Measurements from ENCODE around the gene HEY2.
"Not testable (repeated sequence)": the region's sequence is repeated elsewhere in the genome, so short reads cannot be mapped to it uniquely, and the experiment has no call there.

Gene HEY2

DNA sequence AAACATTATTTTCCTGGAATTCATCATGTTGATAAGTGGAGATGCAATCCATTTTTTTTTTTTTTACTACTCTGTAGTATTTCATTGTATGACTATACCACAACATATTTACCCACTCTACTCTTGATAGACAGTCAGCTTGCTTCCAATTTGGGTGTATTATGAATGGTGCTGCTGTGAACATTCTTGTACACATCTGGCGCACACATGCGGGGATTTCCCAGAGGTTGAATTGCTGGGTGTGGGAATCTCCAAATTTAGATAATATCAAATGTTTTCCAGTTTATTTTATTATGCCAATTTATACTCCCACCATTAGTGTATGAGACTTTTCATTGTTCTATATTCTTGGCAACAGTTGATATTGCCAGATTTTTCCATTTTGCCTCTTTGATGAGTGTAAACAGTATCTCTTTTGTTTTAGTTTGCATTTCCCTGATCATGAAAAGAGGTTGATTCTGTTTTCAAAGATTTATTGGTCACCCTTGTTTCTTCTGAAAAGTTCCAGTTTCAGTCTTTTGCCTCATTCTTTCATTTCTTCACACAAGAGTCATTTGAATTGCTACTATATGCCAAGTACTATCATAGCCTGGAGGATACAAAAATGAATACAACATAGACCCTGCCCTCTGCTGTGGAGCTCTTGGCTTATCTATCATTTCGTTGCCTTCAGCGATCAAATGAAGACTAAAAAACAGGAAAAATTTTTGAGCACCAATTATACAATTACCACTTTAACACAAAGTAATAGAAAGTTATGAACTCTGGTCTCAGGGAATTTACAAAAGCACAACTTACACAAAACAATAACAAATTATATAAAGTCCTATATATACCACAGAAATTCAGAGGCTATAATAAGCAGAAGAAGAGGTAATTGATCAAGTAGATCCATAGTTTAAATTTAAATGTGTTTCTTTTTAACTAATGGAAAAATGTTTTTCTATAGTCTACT, 24.2 kb downstream of the HEY2 start:
- DNase-seq = no peak

DNA sequence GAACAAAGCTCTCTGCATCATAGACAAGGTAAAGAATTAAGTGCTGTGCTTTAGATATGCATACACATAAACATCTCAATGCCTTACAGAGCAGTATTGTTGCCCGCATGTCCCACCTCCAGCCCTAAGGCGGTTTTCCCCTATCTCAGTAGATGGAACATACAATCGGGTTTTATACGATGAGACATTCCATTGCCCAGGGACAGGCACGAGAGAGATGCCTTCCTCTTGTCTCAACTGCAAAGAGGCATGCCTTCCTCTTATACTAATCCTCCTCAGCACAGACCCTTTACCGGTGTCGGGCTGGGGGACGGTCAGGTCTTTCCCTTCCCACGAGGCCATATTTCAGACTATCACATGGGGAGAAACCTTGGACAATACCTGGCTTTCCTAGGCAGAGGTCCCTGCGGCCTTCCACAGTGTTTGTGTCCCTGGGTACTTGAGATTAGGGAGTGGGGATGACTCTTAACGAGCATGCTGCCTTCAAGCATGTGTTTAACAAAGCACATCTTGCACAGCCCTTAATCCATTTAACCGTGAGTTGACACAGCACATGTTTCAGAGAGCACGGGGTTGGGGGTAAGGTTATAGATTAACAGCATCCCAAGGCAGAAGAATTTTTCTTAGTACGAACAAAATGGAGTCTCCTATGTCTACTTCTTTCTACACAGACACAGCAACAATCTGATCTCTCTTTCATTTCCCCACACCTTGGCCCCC, 26.8 kb downstream of the HEY2 start:
- DNase-seq = not testable (repeated sequence)

DNA sequence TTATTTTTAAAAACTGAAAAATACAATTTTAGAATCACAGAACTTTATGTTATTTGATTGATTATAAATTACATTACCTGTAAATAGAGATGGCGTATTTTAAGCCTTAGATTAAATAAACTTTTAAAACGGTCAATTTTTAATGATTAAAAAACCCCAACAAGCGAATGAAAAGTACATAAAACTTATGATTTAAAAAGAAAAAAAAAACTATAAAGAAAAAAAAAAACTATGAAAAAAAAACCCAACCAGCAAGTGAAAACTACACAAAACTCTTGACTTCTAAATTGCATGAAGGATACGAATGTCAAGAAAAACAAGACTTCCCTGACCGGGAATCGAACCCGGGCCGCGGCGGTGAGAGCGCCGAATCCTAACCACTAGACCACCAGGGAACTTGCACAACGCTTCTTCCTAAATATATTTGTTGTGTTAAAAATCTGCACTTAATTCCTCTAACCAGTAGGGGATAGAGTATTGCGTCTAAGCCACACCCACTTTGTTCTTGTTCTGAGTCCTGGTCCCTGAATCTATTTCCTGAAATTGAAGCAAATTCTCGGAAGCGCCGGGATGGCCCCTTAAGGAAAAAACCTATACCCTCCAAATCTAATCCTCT, 30.6 kb downstream of the HEY2 start:
- DNase-seq = no peak

DNA sequence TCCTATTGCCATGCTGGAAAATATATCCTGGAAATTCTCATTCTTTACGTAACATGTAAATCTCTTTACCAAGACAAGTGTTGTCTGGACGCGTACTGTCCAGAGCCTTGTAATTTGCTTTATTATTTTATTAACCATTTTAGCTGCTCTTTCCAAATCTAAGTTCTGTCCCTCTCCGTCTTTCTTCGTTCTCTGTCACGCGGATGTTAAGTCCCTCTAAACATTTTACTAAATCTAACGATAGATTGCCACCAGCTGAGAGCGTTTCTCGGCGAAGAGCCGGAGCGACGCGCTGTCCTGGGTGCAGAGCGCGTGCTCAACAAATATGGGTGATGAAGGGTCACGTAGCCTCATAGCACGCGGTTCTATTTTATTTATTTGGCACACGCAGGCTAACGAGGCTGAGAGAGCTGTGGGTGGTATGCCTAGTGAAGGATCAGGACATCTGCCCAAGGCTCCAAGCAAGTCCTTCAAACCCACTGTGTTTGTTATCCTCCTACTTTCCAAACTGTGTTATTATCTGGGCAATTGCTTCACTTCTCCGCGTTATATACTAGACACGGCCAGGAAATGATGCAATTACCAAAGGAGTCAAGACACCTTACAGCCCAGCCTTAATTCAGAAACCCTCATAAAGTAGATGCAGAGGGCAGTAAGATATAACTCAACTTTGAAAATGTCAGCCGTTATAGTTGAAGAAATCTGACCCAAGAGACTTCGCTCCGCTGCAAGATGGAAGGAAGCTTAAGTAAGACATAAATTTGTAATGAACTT, 31.3 kb downstream of the HEY2 start:
- no peak for DNase-seq

DNA sequence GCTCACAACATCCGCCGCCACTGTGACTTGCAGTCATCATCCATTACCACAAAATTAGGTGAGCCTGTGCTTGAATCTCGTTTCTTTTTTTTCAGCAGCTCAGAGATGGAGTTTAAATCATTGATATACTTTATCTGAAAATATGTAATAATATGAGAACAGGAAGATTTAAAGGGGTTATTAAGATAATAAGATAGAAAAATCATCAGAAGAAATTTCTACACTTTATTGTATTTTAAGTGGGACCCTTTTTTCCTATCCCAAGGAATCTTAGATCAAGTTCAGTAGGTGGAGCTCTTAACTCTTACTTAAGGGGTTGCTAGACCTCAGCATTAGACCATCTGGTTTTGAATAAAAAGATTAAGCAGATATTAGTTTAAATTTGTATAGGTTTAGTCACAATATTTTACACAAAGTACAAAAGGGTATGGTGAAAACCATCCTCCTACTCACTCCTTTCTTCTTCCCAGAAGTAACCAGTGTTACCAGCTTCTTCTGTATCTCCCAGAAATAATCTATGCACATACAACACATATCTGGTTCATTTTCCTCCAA, 32.0 kb downstream of the HEY2 start:
- DNase-seq = no peak

DNA sequence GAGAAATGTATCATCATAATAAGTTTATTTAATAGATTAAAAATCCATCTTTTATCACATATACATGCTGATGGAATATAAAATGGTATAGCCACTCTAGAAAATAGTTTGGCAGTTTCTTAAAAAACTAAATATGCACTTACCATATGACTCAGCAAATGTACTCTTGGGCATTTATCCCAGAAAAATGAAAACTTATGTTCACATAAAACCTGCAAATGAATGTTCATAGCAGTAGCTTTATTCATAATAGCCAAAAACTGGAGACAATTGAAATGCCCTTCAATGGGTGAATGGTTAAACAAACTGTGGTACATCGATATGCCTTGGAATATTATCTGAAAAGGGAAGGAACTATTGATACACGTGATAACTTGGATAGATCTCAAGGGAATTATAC, 34.9 kb downstream of the HEY2 start:
- DNase-seq = no peak

DNA sequence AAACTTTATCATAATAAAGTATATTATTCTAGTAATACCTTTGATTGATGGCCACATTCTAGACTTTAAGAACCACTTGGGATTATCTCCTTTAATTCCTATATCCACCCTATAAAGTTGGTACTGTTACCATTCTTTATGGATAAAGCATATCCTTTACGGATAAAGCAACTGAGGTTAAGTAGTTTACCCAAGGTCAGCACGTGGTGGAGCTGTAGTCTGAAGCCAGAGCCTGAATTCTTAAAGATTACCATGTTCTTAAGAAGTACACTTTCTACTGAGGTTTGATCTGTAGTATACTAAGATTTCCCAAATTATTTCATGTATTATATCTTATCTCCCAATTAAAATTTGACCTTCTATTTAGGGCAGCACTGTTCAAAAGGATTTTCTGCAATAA, 38.4 kb downstream of the HEY2 start:
- DNase-seq = no peak

DNA sequence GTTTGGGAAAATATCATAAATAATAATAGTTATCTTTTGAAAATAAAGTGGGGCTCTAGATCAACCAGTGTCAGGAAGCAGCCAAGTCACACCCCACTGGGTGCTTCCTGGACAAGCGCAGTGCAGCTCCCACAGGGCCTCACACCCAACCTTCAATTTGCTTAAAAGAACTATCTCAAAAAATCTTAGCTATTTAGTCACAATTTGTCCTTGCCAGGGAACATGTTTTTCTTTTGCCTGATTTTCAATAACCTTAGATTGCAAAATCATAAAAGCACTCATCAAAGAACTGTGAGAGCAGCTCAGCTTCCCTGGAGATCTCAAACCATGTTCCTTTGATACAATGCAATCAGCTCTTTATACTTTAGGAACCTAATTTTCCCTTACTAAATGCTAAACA, 39.7 kb downstream of the HEY2 start:
- no peak for DNase-seq

DNA sequence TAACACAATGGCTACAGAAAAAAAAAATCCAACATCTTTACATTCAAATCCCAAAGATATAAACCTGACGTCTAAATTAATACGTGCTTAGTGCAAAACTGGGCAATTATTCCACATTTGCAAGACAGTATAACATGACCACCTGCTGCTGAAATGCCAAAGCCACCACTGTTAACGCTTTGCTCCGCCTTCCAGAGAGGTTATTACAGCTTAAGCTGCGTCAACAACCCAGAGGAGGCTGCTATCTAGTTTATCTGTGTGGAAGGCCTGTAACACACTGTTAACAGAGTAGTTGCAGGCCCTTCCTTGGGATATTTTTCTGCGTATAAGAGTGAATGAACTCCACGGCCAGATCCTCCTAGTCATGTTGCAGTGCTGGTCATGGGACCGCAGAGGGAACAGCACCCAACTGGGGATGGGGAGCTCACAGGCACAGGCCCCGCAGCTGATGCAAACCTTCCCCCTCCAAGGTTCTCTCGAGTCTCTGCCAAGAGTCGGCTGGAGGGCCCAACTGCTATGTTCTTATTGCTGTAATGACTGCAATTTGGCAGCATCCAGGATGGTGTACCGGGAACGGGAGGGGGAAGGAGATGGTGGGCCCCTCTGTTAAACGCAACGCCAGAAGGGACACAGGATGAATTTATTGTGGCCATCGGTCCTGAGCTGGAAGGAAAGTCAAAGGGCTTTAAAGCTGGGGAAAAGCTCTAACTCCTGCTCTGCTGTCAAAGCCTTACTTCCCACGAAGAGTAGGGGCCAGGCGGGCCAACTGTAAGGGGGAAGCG, 40.3 kb downstream of the HEY2 start:
- no peak for DNase-seq

DNA sequence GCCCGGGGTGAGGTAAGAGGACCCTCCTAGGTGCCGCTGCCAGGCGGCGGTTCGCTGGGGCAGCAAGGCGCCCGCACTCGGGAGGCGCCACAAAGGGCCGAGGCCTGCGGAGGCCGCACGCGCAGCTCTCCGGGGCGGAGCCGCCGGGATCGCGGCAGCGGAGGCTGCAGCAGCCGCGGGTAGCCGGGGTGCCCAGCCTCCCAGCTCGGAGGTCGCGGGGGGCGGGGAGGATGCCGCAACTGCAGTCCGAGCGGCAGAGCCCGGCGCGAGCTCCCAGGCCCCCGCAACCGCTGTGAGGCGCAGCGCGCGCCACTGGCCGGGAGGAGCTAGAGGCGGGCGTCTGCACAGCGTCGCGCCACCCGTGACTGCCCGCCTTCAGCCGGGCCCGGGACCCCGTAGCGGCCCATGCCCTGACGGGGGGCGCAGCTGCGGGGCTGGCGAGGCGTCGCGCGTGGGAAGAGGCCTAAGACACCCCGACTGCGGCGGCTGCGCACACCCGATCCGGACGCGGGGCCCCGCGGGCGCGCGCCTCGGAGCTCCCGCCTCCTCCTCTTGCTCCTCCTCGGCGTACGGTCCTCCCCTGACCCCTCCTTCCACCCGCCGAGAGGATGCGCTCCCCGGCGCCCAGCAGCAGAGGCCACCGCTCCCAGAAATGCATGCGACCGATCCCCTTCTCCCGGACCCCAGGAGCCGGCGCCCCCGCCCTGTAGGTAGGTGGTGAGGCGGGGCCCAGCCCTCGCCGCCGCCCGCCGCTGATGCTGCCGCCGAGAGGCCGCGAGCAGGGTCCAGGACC, 41.1 kb downstream of the HEY2 start, which contains the start of gene NCOA7:
NCOA7 (plus strand) TSS at position 603 of the 793 bp plus-strand sequence. CDS start 24,395 bp downstream, outside the sequence.
- DNase-seq = peak; percentile 36

DNA sequence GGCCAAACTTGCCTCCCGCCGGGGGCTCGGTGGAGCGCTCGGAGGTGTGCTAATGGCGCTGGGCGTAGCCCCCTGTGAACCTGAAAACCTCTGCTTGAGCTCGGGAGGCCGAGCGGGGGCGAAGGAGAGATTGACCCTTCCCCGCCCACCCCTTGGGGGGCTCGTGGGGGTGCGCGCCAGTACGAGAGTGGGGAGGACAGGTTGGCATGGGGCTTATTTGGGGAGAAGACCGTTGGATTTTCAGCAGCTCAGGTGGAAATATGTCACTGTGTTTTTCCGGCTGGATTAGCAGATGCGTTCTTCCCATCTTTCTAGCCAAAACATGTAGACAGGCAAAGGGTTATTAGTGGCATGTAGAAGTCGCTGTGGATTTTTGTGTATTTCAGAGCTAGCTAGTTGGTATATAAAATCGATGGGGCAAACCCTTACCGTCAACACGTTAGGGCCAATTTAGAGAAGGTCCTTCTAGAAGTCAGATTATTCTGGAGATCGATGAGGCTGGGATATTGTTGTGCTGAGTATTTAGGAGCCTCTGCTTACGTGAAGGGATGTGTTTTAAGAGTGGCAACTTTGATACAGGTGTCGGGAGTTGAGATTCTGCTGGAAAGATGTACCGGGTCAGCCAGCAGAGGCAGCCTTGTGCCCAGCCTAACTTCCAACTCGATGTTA, 41.9 kb downstream of the HEY2 start:
- DNase-seq = no peak

DNA sequence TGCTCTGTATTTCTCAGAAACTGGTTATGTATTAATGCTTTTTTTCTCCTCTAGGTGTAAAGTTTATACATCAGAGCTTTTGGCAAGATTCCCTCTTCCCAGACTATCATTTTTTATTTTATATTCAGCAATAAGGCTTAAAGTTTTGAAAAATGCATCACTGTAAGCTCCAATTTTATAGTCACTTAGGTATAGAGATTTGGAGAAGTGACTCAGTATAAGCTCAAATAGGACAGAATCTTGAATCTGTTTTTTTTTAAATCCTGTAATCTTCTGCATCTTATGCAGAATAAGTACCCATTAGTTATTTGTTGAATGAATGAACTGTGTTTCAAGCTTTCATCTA, 42.4 kb downstream of the HEY2 start:
- DNase-seq = no peak

DNA sequence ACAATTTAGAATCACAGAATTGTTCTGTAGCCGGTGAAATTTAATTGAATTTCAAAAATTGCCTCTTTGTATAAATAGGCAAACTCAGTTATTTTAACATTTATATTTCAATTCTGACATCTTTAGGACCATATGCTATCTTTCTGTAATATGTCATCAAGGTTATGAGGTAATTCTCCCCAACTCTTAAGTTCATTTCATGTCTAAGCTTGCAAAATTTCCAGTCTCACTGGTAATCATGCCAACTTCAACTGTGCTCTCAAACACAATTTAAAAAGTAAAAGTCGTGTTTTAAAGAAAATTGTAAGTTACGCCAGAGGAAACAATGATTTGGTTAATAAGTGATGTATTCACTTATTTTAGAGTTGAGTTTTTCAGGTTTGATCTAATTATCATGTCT, 42.7 kb downstream of the HEY2 start:
- no peak for DNase-seq

DNA sequence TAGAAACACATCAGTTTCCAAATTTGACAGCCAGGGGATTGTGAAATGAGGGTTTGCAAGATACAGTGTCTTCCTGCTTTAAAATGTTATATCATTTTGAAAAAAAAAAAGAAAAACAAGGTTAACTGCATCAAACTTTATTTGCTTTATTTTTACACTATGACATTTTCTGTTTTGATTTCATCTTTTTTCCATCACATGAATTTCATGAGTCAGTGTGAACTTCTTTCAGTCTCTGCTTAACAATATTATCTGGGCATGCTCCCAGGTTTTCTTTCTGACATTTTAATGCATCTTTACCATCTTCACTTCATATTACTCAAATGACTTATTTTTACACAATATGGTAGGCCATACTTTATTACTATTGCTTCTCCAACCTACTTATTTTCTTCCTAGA, 43.2 kb downstream of the HEY2 start:
- no peak for DNase-seq

DNA sequence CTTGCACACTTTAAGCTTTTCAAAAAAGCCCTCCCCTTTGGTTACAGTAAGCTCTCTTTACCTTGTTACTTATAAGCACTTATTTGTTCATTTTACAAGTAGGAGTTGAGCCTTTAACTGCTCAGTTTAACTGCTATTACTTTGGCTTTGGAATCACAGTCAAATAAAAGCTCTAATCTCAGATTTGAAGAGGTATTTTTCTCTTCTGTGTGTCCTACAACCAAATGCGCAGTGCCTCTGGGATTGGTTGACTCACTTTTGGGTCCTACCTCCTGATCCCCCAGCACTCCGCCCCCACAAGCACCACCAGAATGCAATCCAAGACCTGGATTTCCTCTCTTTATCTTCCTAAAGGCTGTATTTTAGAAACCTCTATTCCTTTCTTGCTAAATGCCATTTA, 43.8 kb downstream of the HEY2 start:
- no peak for DNase-seq

DNA sequence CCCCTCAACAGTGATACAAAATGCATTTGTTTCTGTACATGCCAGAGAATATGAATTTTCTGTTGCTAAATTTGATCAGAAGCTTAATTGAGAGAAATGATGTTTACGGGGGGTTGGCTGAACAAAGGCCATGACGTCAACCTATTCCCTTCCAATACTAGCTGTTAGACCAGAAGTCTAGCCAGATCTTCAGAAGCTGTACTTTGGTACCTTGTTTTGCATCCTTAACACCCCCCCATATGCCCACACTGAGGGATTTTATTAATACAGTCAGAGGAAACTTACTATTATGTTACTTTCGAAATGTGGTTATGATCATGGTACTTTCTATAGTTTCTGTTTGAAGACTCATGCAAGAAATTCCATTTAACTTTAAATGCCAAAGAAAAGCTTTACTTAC, 44.4 kb downstream of the HEY2 start:
- no peak for DNase-seq

DNA sequence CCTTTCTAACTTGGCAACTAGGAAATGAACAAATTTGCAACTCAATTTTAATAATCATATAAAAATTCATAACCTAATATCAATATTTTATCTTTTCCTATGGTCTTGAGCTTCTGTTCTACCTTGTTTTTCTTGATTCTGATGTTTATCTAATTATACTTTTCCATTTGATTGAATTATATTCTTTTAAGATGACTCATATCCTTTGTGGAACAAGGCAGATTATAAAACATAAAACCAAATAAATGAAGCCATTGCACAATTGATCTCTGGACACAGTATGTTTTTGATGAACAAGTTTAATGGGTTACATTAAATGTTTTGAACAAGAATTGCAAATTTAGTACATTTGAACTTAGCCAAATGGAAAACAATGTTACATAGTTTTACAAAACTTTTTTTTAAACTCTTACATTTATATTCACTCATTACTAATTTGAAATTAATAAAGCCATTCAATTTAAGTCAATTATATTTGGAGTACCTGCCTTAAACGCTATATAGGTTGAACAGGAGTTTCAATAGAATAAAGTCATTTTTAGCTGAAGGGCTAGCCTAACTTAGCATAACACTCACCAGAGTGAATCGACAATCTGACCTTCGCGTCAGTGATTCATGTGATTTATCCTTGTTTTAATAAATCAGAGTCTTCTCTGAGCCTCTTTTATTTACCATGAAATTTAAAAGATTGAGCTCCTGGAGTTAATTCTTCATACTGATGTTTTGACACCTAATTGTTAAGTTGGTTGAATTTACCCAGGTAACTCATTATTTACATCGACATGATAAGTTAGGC, 45.1 kb downstream of the HEY2 start:
- DNase-seq = no peak

DNA sequence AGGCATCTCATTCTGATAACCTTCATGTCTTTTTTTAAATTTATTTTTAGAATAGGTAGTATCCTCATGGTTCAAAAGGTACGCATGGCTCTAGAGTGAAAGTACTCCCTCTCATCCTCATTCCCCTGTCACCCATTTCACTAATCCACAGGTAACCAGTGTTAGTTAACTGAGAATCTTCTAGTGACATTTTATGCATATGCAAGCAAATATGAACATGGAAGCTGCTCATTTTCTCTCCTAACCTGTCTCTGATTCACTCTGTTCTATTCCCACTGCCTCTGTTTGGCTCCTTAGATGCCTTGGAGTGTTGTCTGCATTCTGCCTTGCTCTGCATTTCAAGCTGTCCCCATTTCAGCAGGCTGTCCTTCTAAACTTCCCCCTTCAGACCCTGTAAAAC, 45.9 kb downstream of the HEY2 start:
- DNase-seq = no peak

DNA sequence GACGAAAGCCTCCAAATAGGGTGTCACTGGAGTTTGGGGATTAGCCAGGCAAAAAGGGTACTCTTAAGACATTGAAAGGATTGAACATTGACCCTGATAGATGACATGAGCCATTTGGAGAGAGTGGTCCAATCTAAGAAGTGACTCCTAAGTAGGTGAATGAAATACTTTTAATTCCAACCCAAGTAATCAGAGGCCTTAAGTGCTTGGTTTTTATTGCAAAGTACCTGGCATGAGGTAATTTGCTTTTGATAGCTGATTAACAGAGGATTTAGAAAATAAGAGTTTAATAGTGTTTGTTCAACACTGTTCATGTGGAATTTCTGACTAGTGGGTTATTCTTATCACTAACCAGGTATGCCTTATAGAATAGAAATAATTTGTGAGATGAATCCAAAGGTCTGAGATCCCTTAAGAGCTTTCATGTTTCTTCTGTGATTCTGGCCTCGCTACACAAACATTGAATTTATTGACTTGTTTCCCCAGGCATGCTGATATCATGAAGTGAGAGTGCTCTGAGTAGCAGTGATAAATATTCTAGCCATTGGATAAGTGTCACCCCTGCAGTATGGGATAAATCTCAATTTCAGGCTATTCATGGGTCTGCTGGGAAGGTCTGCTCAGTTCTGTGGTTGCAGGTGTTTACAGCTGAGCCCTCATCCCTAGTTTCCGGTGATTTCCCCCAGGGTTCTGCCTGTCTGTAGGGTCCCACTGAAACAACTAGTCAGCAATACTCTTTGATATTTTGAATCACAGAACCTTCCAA, 47.9 kb downstream of the HEY2 start:
- no peak for DNase-seq

Measured in cortex of kidney (tissue), 1 donor.